Neural progenitor cell (in vitro differentiated cells): ENCODE data around the gene NUP214. TPM values are rescaled to one million over a fixed set of nuclear protein-coding genes. Genes with fewer than 3 reads are reported as not detected.

ENCODE experiments used
- DNase-seq: peaks from one replicate; pipeline ENCODE4 v3.0.0-alpha.2; 2016; ENCODE audit warnings: low spot score
- H2AFZ ChIP-seq: fragments of 200-600 bp; sonication (generic); replicated peaks from 2 replicates; pipeline ENCODE4 v1.6.1; 2016; ENCODE audit warnings: antibody characterized with exemption
- H3F3A ChIP-seq: fragments of 200-600 bp; sonication (generic); 2 replicates; pipeline ENCODE4 v1.6.1; 2016; ENCODE audit warnings: antibody characterized with exemption, low read depth
- H3K27ac ChIP-seq: fragments of 200-600 bp; sonication (generic); 2 replicates; pipeline ENCODE4 v1.5.1; 2016; ENCODE audit warnings: mild to moderate bottlenecking
- H3K27me3 ChIP-seq: fragments of 200-600 bp; sonication (generic); 2 replicates; pipeline ENCODE4 v1.6.1; 2016; ENCODE audit warnings: mild to moderate bottlenecking, moderate library complexity
- H3K36me3 ChIP-seq: fragments of 200-600 bp; sonication (generic); 2 replicates; pipeline ENCODE4 v1.5.1; 2016
- H3K4me1 ChIP-seq: fragments of 200-600 bp; sonication (generic); 2 replicates; pipeline ENCODE4 v1.6.1; 2016; ENCODE audit warnings: mixed run types
- H3K4me2 ChIP-seq: fragments of 200-600 bp; sonication (generic); 2 replicates; pipeline ENCODE4 v1.6.1; 2016
- H3K4me3 ChIP-seq: fragments of 200-600 bp; sonication (generic); 2 replicates; pipeline ENCODE4 v1.5.1; 2016
- H3K79me2 ChIP-seq: fragments of 200-600 bp; sonication (generic); 2 replicates; pipeline ENCODE4 v1.6.1; 2016; ENCODE audit warnings: low read depth
- H3K9ac ChIP-seq: fragments of 200-600 bp; sonication (generic); 2 replicates; pipeline ENCODE4 v1.6.1; 2016
- H3K9me3 ChIP-seq: fragments of 200-600 bp; sonication (generic); 2 replicates; pipeline ENCODE4 v1.5.1; 2016; ENCODE audit warnings: low read depth
- H4K20me1 ChIP-seq: fragments of 200-600 bp; sonication (generic); 2 replicates; pipeline ENCODE4 v1.6.1; 2016; ENCODE audit warnings: low read depth
- H3K27ac Mint-ChIP-seq: 3 replicates; pipeline ENCODE4 v1.8.0; 2021; ENCODE audit warnings: mixed read lengths
- H3K27me3 Mint-ChIP-seq: 2 replicates; pipeline ENCODE4 v1.8.0; 2022; ENCODE audit warnings: low read depth, mild to moderate bottlenecking, inconsistent platforms, moderate library complexity, mixed read lengths; ENCODE audit not compliant: insufficient read depth
- H3K36me3 Mint-ChIP-seq: 3 replicates; pipeline ENCODE4 v1.8.0; 2021; ENCODE audit warnings: mixed read lengths
- H3K4me1 Mint-ChIP-seq: 3 replicates; pipeline ENCODE4 v1.8.0; 2021; ENCODE audit warnings: mixed read lengths
- H3K4me3 Mint-ChIP-seq: 3 replicates; pipeline ENCODE4 v1.8.0; 2021; ENCODE audit warnings: mild to moderate bottlenecking, moderate library complexity, mixed read lengths
- H3K9me3 Mint-ChIP-seq: 3 replicates; pipeline ENCODE4 v1.8.0; 2020; ENCODE audit warnings: mixed read lengths
- EZH2 ChIP-seq: fragments of 200-600 bp; sonication (generic); IDR thresholded peaks from 2 replicates; pipeline ENCODE4 v1.6.1; 2017; ENCODE audit warnings: antibody characterized with exemption, mild to moderate bottlenecking, moderate library complexity
- EZH2phosphoT487 ChIP-seq: fragments of 200-600 bp; sonication (generic); IDR thresholded peaks from 2 replicates; pipeline ENCODE4 v1.6.1; 2017; ENCODE audit warnings: antibody characterized with exemption
- total RNA-seq: library from RNA; depleted of rRNA; stranded (reverse); fragments of >200 nt; gene quantifications from 2 replicates; pipeline ENCODE4 v1.2.3, GENCODE V29; 2015; ENCODE audit warnings: low replicate concordance
- TF ChIP-seq, protein P1 (sequence below): fragments of 200-600 bp; sonication (generic); IDR thresholded peaks from 2 replicates; pipeline ENCODE4 v1.5.1; 2017; ENCODE audit warnings: antibody characterized with exemption, mild to moderate bottlenecking

The NUP214 gene
- total RNA-seq, 1 donor from 2014 or later = 37.6 TPM

DNA sequence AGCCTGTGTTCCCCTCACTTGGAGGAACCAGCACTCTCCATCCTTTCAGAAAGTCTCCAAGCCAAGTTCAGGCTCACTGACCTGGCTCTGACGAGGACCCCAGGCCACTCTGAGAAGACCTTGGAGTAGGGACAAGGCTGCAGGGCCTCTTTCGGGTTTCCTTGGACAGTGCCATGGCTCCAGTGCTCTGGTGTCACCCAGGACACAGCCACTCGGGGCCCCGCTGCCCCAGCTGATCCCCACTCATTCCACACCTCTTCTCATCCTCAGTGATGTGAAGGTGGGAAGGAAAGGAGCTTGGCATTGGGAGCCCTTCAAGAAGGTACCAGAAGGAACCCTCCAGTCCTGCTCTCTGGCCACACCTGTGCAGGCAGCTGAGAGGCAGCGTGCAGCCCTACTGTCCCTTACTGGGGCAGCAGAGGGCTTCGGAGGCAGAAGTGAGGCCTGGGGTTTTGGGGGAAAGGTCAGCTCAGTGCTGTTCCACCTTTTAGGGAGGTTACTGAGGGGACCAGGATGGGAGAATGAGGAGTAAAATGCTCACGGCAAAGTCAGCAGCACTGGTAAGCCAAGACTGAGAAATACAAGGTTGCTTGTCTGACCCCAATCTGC lies 4.7 kb upstream of the NUP214 start:
- Histone ChIP-seq H3K4me3 (no peak overlapping the region), H3K27me3 (no peaks in the 10 kb centered on the region), H3K9me3 (no peaks in the 10 kb centered on the region), H3K36me3 (no peaks in the 10 kb centered on the region), H4K20me1 (peaks cover under 1% of the 10 kb centered on the region), H3K9ac (no peak overlapping the region), H3F3A (peaks cover 14% of the 10 kb centered on the region), H3K79me2 (peaks cover 3% of the 10 kb centered on the region), H2AFZ (no peak overlapping the region), H3K4me2 (no peak overlapping the region), H3K27ac (no peak overlapping the region), H3K4me1 (no peaks in the 10 kb centered on the region)
- TF ChIP-seq EZH2phosphoT487 (no peak), EZH2 (no peak)
- TF ChIP-seq, protein P1, sequence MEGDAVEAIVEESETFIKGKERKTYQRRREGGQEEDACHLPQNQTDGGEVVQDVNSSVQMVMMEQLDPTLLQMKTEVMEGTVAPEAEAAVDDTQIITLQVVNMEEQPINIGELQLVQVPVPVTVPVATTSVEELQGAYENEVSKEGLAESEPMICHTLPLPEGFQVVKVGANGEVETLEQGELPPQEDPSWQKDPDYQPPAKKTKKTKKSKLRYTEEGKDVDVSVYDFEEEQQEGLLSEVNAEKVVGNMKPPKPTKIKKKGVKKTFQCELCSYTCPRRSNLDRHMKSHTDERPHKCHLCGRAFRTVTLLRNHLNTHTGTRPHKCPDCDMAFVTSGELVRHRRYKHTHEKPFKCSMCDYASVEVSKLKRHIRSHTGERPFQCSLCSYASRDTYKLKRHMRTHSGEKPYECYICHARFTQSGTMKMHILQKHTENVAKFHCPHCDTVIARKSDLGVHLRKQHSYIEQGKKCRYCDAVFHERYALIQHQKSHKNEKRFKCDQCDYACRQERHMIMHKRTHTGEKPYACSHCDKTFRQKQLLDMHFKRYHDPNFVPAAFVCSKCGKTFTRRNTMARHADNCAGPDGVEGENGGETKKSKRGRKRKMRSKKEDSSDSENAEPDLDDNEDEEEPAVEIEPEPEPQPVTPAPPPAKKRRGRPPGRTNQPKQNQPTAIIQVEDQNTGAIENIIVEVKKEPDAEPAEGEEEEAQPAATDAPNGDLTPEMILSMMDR = no peak
- no peaks in the 10 kb centered on the region for H3K9me3 Mint-ChIP-seq
- no peak overlapping the region for H3K27ac Mint-ChIP-seq
- H3K36me3 Mint-ChIP-seq = peaks cover 6% of the 10 kb centered on the region
- H3K4me3 Mint-ChIP-seq = no peak overlapping the region
- H3K4me1 Mint-ChIP-seq = peaks cover 5% of the 10 kb centered on the region
- H3K27me3 Mint-ChIP-seq = peaks cover 2% of the 10 kb centered on the region
- no peak for DNase-seq

DNA sequence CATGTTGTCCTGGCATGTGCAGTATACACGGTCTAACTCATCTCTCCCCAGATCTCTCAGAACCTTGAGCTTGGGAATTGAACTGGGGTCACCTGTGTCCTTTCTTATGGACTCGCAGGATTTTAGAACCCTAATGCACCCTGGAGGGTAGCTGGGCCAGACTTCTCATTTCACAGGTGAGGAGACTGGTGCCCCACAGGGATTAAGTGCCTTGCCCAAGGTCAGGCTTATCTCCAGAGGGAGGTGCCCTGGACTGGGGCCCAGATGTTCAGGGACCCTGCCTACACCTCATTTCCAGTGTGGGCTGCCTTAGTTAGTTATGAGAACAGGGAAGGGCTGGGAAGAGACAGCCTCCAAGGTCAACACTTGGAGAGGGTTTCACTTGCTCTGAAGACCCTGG lies 4.0 kb upstream of the NUP214 start:
- Histone ChIP-seq H2AFZ (no peak overlapping the region), H3K9me3 (no peaks in the 10 kb centered on the region), H3K9ac (no peak overlapping the region), H3F3A (peaks cover 14% of the 10 kb centered on the region), H3K4me3 (no peak overlapping the region), H4K20me1 (peaks cover 6% of the 10 kb centered on the region), H3K27ac (no peak overlapping the region), H3K4me1 (peaks cover 2% of the 10 kb centered on the region), H3K4me2 (no peak overlapping the region), H3K27me3 (no peaks in the 10 kb centered on the region), H3K36me3 (no peaks in the 10 kb centered on the region), H3K79me2 (peaks cover 9% of the 10 kb centered on the region)
- no peak for DNase-seq
- H3K9me3 Mint-ChIP-seq = no peaks in the 10 kb centered on the region
- no peak overlapping the region for H3K4me3 Mint-ChIP-seq
- H3K27ac Mint-ChIP-seq = no peak overlapping the region
- peaks cover 10% of the 10 kb centered on the region for H3K4me1 Mint-ChIP-seq
- TF ChIP-seq EZH2phosphoT487 (no peak), EZH2 (no peak)
- TF ChIP-seq, protein P1 = no peak
- H3K27me3 Mint-ChIP-seq = peaks cover 4% of the 10 kb centered on the region
- H3K36me3 Mint-ChIP-seq = peaks cover 6% of the 10 kb centered on the region

DNA sequence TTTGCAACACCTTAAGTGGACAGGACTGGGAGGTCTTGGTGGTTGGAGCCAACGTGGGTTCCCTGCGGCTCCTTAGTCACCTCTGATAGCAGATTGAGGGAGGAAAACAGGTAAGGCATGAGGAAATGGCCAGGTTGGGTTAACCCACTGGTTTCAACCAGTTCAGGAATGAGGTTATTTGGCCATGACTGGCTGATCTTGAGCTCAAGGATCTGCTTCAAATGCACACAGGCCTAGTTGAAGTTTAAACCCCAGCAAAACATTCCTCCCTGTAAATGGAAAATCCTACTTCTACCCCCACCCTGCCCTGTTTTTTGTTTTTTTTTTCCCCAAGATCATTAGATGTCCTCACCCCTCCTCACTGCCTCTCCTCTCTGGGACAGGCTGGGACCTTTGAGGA lies 3.2 kb upstream of the NUP214 start:
- Histone ChIP-seq H3F3A (peaks cover 14% of the 10 kb centered on the region), H3K36me3 (no peaks in the 10 kb centered on the region), H4K20me1 (peaks cover 9% of the 10 kb centered on the region), H3K9me3 (no peaks in the 10 kb centered on the region), H3K27me3 (no peaks in the 10 kb centered on the region), H3K9ac (no peak overlapping the region), H3K27ac (no peak overlapping the region), H3K79me2 (peaks cover 17% of the 10 kb centered on the region), H3K4me2 (no peak overlapping the region), H3K4me1 (peaks cover 5% of the 10 kb centered on the region), H3K4me3 (no peak overlapping the region), H2AFZ (no peak overlapping the region)
- no peak for TF ChIP-seq EZH2
- no peak for TF ChIP-seq EZH2phosphoT487
- TF ChIP-seq, protein P1 = no peak
- peaks cover 11% of the 10 kb centered on the region for H3K4me1 Mint-ChIP-seq
- DNase-seq = no peak
- H3K9me3 Mint-ChIP-seq = no peaks in the 10 kb centered on the region
- no peak overlapping the region for H3K4me3 Mint-ChIP-seq
- H3K36me3 Mint-ChIP-seq = peaks cover 6% of the 10 kb centered on the region
- H3K27me3 Mint-ChIP-seq = peaks cover 4% of the 10 kb centered on the region
- no peak overlapping the region for H3K27ac Mint-ChIP-seq
